IMR-90 (cell line): ENCODE data around the gene GIPC3. TPM values are rescaled to one million over a fixed set of nuclear protein-coding genes. Genes with fewer than 3 reads are reported as not detected.

ENCODE experiments used
- ATAC-seq: fragments of 200-7000 bp; cut with Tn5 transposase; 2 replicates; pipeline ENCODE4 v1.9.1; 2020; ENCODE audit warnings: low read depth, mild to moderate bottlenecking, moderate library complexity
- BruUV-seq: library from RNA; stranded (reverse); fragments of 400-500 nt; replicated peaks from 2 replicates; lab custom pipeline; 2021; lab: Mats Ljungman, UMichigan
- CTCF ChIA-PET: fragments of 300-600 bp; formaldehyde crosslinking; extraction: SDS; loops from one replicate; lab custom pipeline; 2021; ENCODE audit warnings: antibody characterized with exemption; lab: Yijun Ruan, JAX
- POLR2A ChIA-PET: fragments of 300-600 bp; sonication (Branson Sonifier 250); formaldehyde crosslinking; loops from one replicate; lab custom pipeline; 2022; ENCODE audit warnings: antibody characterized with exemption; ENCODE audit not compliant: unreplicated experiment; lab: Charles Lee
- DNase-seq: peaks from one replicate; pipeline ENCODE4 v3.0.0; 2013
- H2AFZ ChIP-seq: replicated peaks from 2 replicates; pipeline ENCODE3; 2013; ENCODE audit warnings: low read length, mild to moderate bottlenecking; ENCODE audit not compliant: poor library complexity
- H2AK5ac ChIP-seq: 2 replicates; pipeline ENCODE4 v1.6.1; 2013; ENCODE audit warnings: low read depth, low read length, inconsistent platforms
- H2AK9ac ChIP-seq: replicated peaks from 2 replicates; pipeline ENCODE3; 2013; ENCODE audit warnings: mild to moderate bottlenecking, low read depth, low read length, moderate library complexity; ENCODE audit not compliant: poor library complexity
- H2BK120ac ChIP-seq: 2 replicates; pipeline ENCODE4 v1.6.1; 2013; ENCODE audit warnings: low read depth, low read length, inconsistent platforms
- H2BK15ac ChIP-seq: 3 replicates; pipeline ENCODE4 v1.6.1; 2013; ENCODE audit warnings: low read depth, low read length, inconsistent platforms
- H2BK20ac ChIP-seq: 2 replicates; pipeline ENCODE4 v1.6.1; 2013; ENCODE audit warnings: low read depth, mild to moderate bottlenecking, inconsistent platforms, low read length, moderate library complexity
- H2BK5ac ChIP-seq: 2 replicates; pipeline ENCODE4 v1.6.1; 2013; ENCODE audit warnings: mild to moderate bottlenecking, low read depth, low read length, inconsistent platforms; ENCODE audit not compliant: poor library complexity, severe bottlenecking
- H3K14ac ChIP-seq: replicated peaks from 2 replicates; pipeline ENCODE4 v1.6.1; 2013; ENCODE audit warnings: low read depth, low read length, inconsistent platforms
- H3K18ac ChIP-seq: 2 replicates; pipeline ENCODE4 v1.6.1; 2013; ENCODE audit warnings: low read depth, low read length, control low read depth
- H3K23ac ChIP-seq: 2 replicates; pipeline ENCODE4 v1.6.1; 2013; ENCODE audit warnings: low read depth, low read length, inconsistent platforms
- H3K27ac ChIP-seq: 2 replicates; pipeline ENCODE4 v1.5.1; 2013; ENCODE audit warnings: mild to moderate bottlenecking, control low read depth, low read length; ENCODE audit not compliant: insufficient read depth
- H3K27me3 ChIP-seq: 2 replicates; pipeline ENCODE4 v1.6.1; 2013; ENCODE audit warnings: low read length; ENCODE audit not compliant: control insufficient read depth, insufficient read depth
- H3K36me3 ChIP-seq: 2 replicates; pipeline ENCODE4 v1.6.1; 2013; ENCODE audit warnings: low read length, mixed read lengths; ENCODE audit not compliant: control insufficient read depth, insufficient read depth
- H3K4ac ChIP-seq: 2 replicates; pipeline ENCODE4 v1.6.1; 2013; ENCODE audit warnings: low read depth, low read length, inconsistent platforms
- H3K4me1 ChIP-seq: 2 replicates; pipeline ENCODE4 v1.6.1; 2013; ENCODE audit warnings: low read length, mixed read lengths; ENCODE audit not compliant: control insufficient read depth, insufficient read depth
- H3K4me2 ChIP-seq: 2 replicates; pipeline ENCODE4 v1.6.1; 2013; ENCODE audit warnings: low read depth, mild to moderate bottlenecking, control low read depth, low read length, moderate library complexity
- H3K4me3 ChIP-seq: 2 replicates; pipeline ENCODE4 v1.5.1; 2013; ENCODE audit warnings: low read depth, mild to moderate bottlenecking, control low read depth, low read length, moderate library complexity; ENCODE audit not compliant: insufficient read depth
- H3K56ac ChIP-seq: 2 replicates; pipeline ENCODE4 v1.6.1; 2013; ENCODE audit warnings: low read length, inconsistent platforms; ENCODE audit not compliant: insufficient read depth; ENCODE audit errors: extremely low read depth
- H3K79me1 ChIP-seq, 2 experiments: 2 replicates each; pipeline ENCODE4 v1.6.1; 2013; ENCODE audit warnings: low read length in 2 of 2, inconsistent platforms in 1 of 2, low read depth in 1 of 2
- H3K9ac ChIP-seq: 2 replicates; pipeline ENCODE4 v1.6.1; 2013; ENCODE audit warnings: low read depth, low read length, control low read depth
- H3K9me1 ChIP-seq: 2 replicates; pipeline ENCODE4 v1.6.1; 2013; ENCODE audit warnings: low read length, inconsistent platforms; ENCODE audit not compliant: insufficient read depth
- H3K9me3 ChIP-seq: 2 replicates; pipeline ENCODE4 v1.6.1; 2013; ENCODE audit warnings: low read length; ENCODE audit not compliant: control insufficient read depth, insufficient read depth
- H4K20me1 ChIP-seq: 2 replicates; pipeline ENCODE4 v1.6.1; 2013; ENCODE audit warnings: low read length, inconsistent platforms; ENCODE audit not compliant: insufficient read depth
- H4K5ac ChIP-seq: 2 replicates; pipeline ENCODE4 v1.6.1; 2013; ENCODE audit warnings: mild to moderate bottlenecking, low read depth, low read length, control low read depth
- H4K8ac ChIP-seq, 2 experiments: 2 replicates each; pipeline ENCODE4 v1.6.1; 2013; ENCODE audit warnings: low read depth in 2 of 2, low read length in 2 of 2, control low read depth in 1 of 2, inconsistent platforms in 1 of 2
- H4K91ac ChIP-seq: 2 replicates; pipeline ENCODE4 v1.6.1; 2013; ENCODE audit warnings: low read depth, low read length, inconsistent platforms; ENCODE audit not compliant: insufficient read depth
- BHLHE40 ChIP-seq: fragments of 150-350 bp; IDR thresholded peaks from 2 replicates; pipeline ENCODE4 v1.6.1; 2016; ENCODE audit warnings: mild to moderate bottlenecking, low read depth, low read length
- CEBPB ChIP-seq: IDR thresholded peaks from 2 replicates; pipeline ENCODE4 v1.6.1; 2012; ENCODE audit warnings: low read depth, low read length, improper control_type of control experiment
- CHD1 ChIP-seq: IDR thresholded peaks from 2 replicates; pipeline ENCODE4 v1.6.1; 2012; ENCODE audit warnings: low read depth, low read length, improper control_type of control experiment
- CTCF ChIP-seq: conservative IDR thresholded peaks from 2 replicates; pipeline ENCODE4 v1.5.1; 2012; ENCODE audit warnings: mild to moderate bottlenecking, low read depth, low read length, improper control_type of control experiment
- ELK1 ChIP-seq: fragments of 150-350 bp; IDR thresholded peaks from 2 replicates; pipeline ENCODE4 v1.6.1; 2016; ENCODE audit warnings: low read depth, mild to moderate bottlenecking, low read length, moderate library complexity, borderline replicate concordance
- FOS ChIP-seq: fragments of 150-350 bp; IDR thresholded peaks from 2 replicates; pipeline ENCODE4 v1.6.1; 2016; ENCODE audit warnings: low read depth, low read length
- MAFK ChIP-seq: IDR thresholded peaks from 2 replicates; pipeline ENCODE4 v1.6.1; 2012; ENCODE audit warnings: low read depth, low read length, improper control_type of control experiment
- MAZ ChIP-seq: IDR thresholded peaks from 2 replicates; pipeline ENCODE4 v1.6.1; 2012; ENCODE audit warnings: low read depth, mild to moderate bottlenecking, low read length, improper control_type of control experiment, moderate library complexity, borderline replicate concordance
- MXI1 ChIP-seq: IDR thresholded peaks from 2 replicates; pipeline ENCODE4 v1.6.1; 2012; ENCODE audit warnings: low read depth, mild to moderate bottlenecking, low read length, moderate library complexity, borderline replicate concordance
- NFE2L2 ChIP-seq: fragments of 150-350 bp; IDR thresholded peaks from 2 replicates; pipeline ENCODE4 v1.6.1; 2016; ENCODE audit warnings: low read depth, mild to moderate bottlenecking, low read length
- POLR2A ChIP-seq: IDR thresholded peaks from 2 replicates; pipeline ENCODE4 v1.6.1; 2012; ENCODE audit warnings: mild to moderate bottlenecking, low read depth, low read length
- RAD21 ChIP-seq: IDR thresholded peaks from 2 replicates; pipeline ENCODE4 v1.6.1; 2012; ENCODE audit warnings: low read length, improper control_type of control experiment
- RCOR1 ChIP-seq: IDR thresholded peaks from 2 replicates; pipeline ENCODE4 v1.6.1; 2012; ENCODE audit warnings: mild to moderate bottlenecking, low read length, improper control_type of control experiment; ENCODE audit not compliant: insufficient replicate concordance
- RFX5 ChIP-seq: IDR thresholded peaks from 2 replicates; pipeline ENCODE4 v1.8.0; 2012; ENCODE audit warnings: low read depth, mild to moderate bottlenecking, low read length, moderate library complexity
- SMC3 ChIP-seq: fragments of 150-350 bp; IDR thresholded peaks from 2 replicates; pipeline ENCODE4 v1.6.1; 2016; ENCODE audit warnings: low read depth, mild to moderate bottlenecking, antibody characterized with exemption, low read length, moderate library complexity
- USF2 ChIP-seq: fragments of 150-350 bp; IDR thresholded peaks from 2 replicates; pipeline ENCODE4 v1.6.1; 2017; ENCODE audit warnings: mild to moderate bottlenecking, antibody characterized with exemption, low read length, low read depth
- WGBS, 2 experiments: methylation state at CpG; one replicate each; pipeline versions ENCODE4 v1.1.5 to v1.1.7; 2013; ENCODE audit warnings: missing lambda C conversion rate in 2 of 2; ENCODE audit not compliant: insufficient read length in 1 of 2; ENCODE audit errors: extremely low coverage in 2 of 2; 5-methylcytosine and 5-hydroxymethylcytosine counted together
- dilution Hi-C: fragments of 300-500 bp; cut with HindIII; formaldehyde crosslinking; loops from one replicate; pipeline ENCODE4 v1.14.3; 2018; ENCODE audit warnings: low sequenced_read_pairs; ENCODE audit not compliant: unreplicated experiment
- in situ Hi-C: fragments of 300-500 bp; cut with MboI; formaldehyde crosslinking; loops from 3 replicates; pipeline ENCODE4 v1.14.3; 2019; ENCODE audit warnings: low sequenced_read_pairs, inconsistent platforms, mixed read lengths
- intact Hi-C: fragments of 100-400 bp; cut with micrococcal nuclease; formaldehyde crosslinking; loops from 2 replicates; pipeline ENCODE4 v1.10.0; 2022
- polyA plus RNA-seq, 3 experiments: library from polyadenylated mRNA; depleted of rRNA; stranded (reverse); fragments of >200 nt; gene quantifications; 2 replicates each; pipeline ENCODE4 v1.2.3, GENCODE V29; 2012; ENCODE audit warnings: low replicate concordance in 1 of 3
- total RNA-seq: library from RNA; depleted of rRNA; stranded (reverse); fragments of >200 nt; gene quantifications from 2 replicates; pipeline ENCODE4 v1.2.3, GENCODE V29; 2012

The GIPC3 gene
- total and polyA plus RNA-seq, 2 of the 4 experiments (the other 2 are of a cell fraction), result under 0.01 to 0.36 TPM

GRCh38 chr19:3634496-3635045, 49.3 kb downstream of the GIPC3 start:
- dilution Hi-C loops (no loop called here), intact Hi-C loops (no loop called here), in situ Hi-C loops (no loop called here)
- BruUV-seq, result no TSS peak
- H4K20me1 ChIP-seq, result no peaks in the 10 kb centered on the region; the same call in 1 of the 2 replicates
- H3K56ac ChIP-seq, result no peak overlapping the region
- no peak overlapping the region for H2BK15ac ChIP-seq
- H2AFZ ChIP-seq, result no peak overlapping the region
- no peak overlapping the region for H3K4me2 ChIP-seq
- H3K4me3 ChIP-seq, result no peak overlapping the region
- no peaks in the 10 kb centered on the region for H3K9me3 ChIP-seq
- H3K18ac ChIP-seq, result no peak overlapping the region
- no peak overlapping the region for H4K8ac ChIP-seq
- ChIA-PET CTCF (no interaction called here), POLR2A (no interaction called here)
- H3K23ac ChIP-seq, result no peak overlapping the region
- no peak overlapping the region for H4K5ac ChIP-seq
- H2AK9ac ChIP-seq, result peak overlapping the region; percentile 15
- no peak overlapping the region for H2BK5ac ChIP-seq
- no peak overlapping the region for H2BK120ac ChIP-seq
- no peak for DNase-seq
- H2BK20ac ChIP-seq, result no peak overlapping the region
- no peaks in the 10 kb centered on the region for H3K9me1 ChIP-seq
- peaks cover 37% of the 10 kb centered on the region for H3K36me3 ChIP-seq
- WGBS, 2 experiments, result 95% methylated on average over 15 of the region's 19 CpGs; no CpG with 5 or more reads in 1 of the 2 experiments
- TF ChIP-seq CTCF (no peak), POLR2A (no peak), SMC3 (no peak), FOS (no peak), BHLHE40 (no peak), MAFK (no peak), RFX5 (no peak), USF2 (no peak), RAD21 (no peak), RCOR1 (no peak), ELK1 (no peak), MAZ (no peak), MXI1 (no peak), CEBPB (no peak), NFE2L2 (no peak), CHD1 (no peak)
- H3K79me1 ChIP-seq, result no peaks in the 10 kb centered on the region
- no peak overlapping the region for H3K4ac ChIP-seq
- H3K14ac ChIP-seq, result no peak overlapping the region
- no peak overlapping the region for H2AK5ac ChIP-seq
- no peak for ATAC-seq
- H3K4me1 ChIP-seq, result no peaks in the 10 kb centered on the region
- H3K9ac ChIP-seq, result no peak overlapping the region
- H4K91ac ChIP-seq, result no peak overlapping the region
- no peaks in the 10 kb centered on the region for H3K27me3 ChIP-seq
- no peak overlapping the region for H3K27ac ChIP-seq
